HCT116 (cell line): ENCODE results near the gene HOXA11. TPM values are rescaled to one million over a fixed set of nuclear protein-coding genes. Genes with fewer than 3 reads are reported as not detected.

ENCODE experiments used
- ATAC-seq: fragments of 200-7000 bp; cut with Tn5 transposase; 2 replicates; pipeline ENCODE4 v1.9.1; 2020; ENCODE audit warnings: mild to moderate bottlenecking, moderate library complexity
- BruUV-seq: library from RNA; stranded (reverse); fragments of 400-500 nt; replicated peaks from 2 replicates; lab custom pipeline; 2021; lab: Mats Ljungman, UMichigan
- CTCF ChIA-PET: fragments of 300-600 bp; sonication (Branson Sonifier 250); formaldehyde crosslinking; loops from one replicate; lab custom pipeline; 2021; ENCODE audit warnings: antibody characterized with exemption; lab: Charles Lee
- POLR2A ChIA-PET: fragments of 300-600, 350-600 bp; sonication (Branson Sonifier 250); formaldehyde crosslinking; loops from one replicate; lab custom pipeline; 2021; ENCODE audit warnings: antibody characterized with exemption; lab: Charles Lee
- RAD21 ChIA-PET, 2 experiments: fragments of 300-600 bp; sonication (Branson Sonifier 250); formaldehyde crosslinking; loops; one replicate each; lab custom pipeline; 2023; ENCODE audit warnings: low total read pairs in 2 of 2; ENCODE audit not compliant: uncharacterized antibody in 2 of 2, unreplicated experiment in 2 of 2, low non-redundant PET in 1 of 2; lab: Charles Lee
- DNase-seq: peaks from one replicate; pipeline ENCODE4 v3.0.0-alpha.2; 2010; ENCODE audit warnings: low read depth, low spot score
- H2AFZ ChIP-seq: fragments of 200-600 bp; shearing (Covaris generic), sonication (generic); 2 replicates; pipeline ENCODE4 v1.6.1; 2017; ENCODE audit warnings: low read depth, mixed run types, mixed read lengths, antibody characterized with exemption, low read length; ENCODE audit not compliant: poor library complexity, severe bottlenecking
- H3K27ac ChIP-seq: 2 replicates; pipeline ENCODE4 v1.5.1; 2012; ENCODE audit warnings: low read depth, low read length
- H3K27me3 ChIP-seq: fragments of 200-600 bp; sonication (generic); 2 replicates; pipeline ENCODE4 v1.6.1; 2016; ENCODE audit warnings: mixed run types, low read length, mixed read lengths; ENCODE audit not compliant: insufficient read depth
- H3K36me3 ChIP-seq, 2 experiments: fragments of 200-500 bp in 1 of 2; fragments of 200-600 bp in 1 of 2; sonication (Bioruptor generic) in 1 of 2; sonication (generic) in 1 of 2; 2 replicates each; pipeline versions ENCODE4 v1.5.1 to v1.6.1; 2014 to 2016; ENCODE audit warnings: low read length in 2 of 2, inconsistent platforms in 1 of 2, mixed read lengths in 1 of 2, mixed run types in 1 of 2; ENCODE audit not compliant: insufficient read depth in 2 of 2, control insufficient read depth in 1 of 2
- H3K4me1 ChIP-seq, 2 experiments: fragments of 200-600 bp in 1 of 2; sonication (generic) in 1 of 2; 2 replicates each; pipeline versions ENCODE4 v1.5.1 to v1.6.1; 2012 to 2017; ENCODE audit warnings: low read length in 2 of 2, inconsistent platforms in 1 of 2, mild to moderate bottlenecking in 1 of 2, mixed read lengths in 1 of 2, mixed run types in 1 of 2, moderate library complexity in 1 of 2; ENCODE audit not compliant: insufficient read depth in 2 of 2, control insufficient read depth in 1 of 2
- H3K4me2 ChIP-seq: fragments of 200-600 bp; sonication (generic); 2 replicates; pipeline ENCODE4 v1.6.1; 2017; ENCODE audit warnings: mixed run types, low read length, mixed read lengths
- H3K4me3 ChIP-seq, 2 experiments: fragments of 200-600 bp in 1 of 2; sonication (generic) in 1 of 2; replicated peaks in 1 of 2; 2 replicates each; pipeline ENCODE4 v1.5.1; 2011 to 2016; ENCODE audit warnings: low read length in 2 of 2, control low read depth in 1 of 2, low read depth in 1 of 2, mild to moderate bottlenecking in 1 of 2, mixed read lengths in 1 of 2, mixed run types in 1 of 2
- H3K79me2 ChIP-seq: fragments of 200-600 bp; sonication (generic); 2 replicates; pipeline ENCODE4 v1.6.1; 2017; ENCODE audit warnings: mild to moderate bottlenecking, mixed run types, low read length, moderate library complexity, mixed read lengths; ENCODE audit not compliant: insufficient read depth
- H3K9ac ChIP-seq: fragments of 200-600 bp; sonication (generic); 2 replicates; pipeline ENCODE4 v1.6.1; 2016; ENCODE audit warnings: low read length, mixed read lengths
- H3K9me2 ChIP-seq: fragments of 200-600 bp; sonication (generic), shearing (Covaris generic); 2 replicates; pipeline ENCODE4 v1.6.1; 2017; ENCODE audit warnings: mixed run types, mild to moderate bottlenecking, moderate library complexity; ENCODE audit not compliant: insufficient read depth
- H3K9me3 ChIP-seq, 2 experiments: fragments of 200-500 bp in 1 of 2; fragments of 200-600 bp in 1 of 2; sonication (Bioruptor generic) in 1 of 2; sonication (generic) in 1 of 2; 2 replicates each; pipeline ENCODE4 v1.6.1; 2014 to 2017; ENCODE audit warnings: low read length in 2 of 2, mixed read lengths in 2 of 2, inconsistent platforms in 1 of 2, low read depth in 1 of 2, mild to moderate bottlenecking in 1 of 2, mixed run types in 1 of 2, moderate library complexity in 1 of 2; ENCODE audit not compliant: control insufficient read depth in 1 of 2, insufficient read depth in 1 of 2
- H4K20me1 ChIP-seq: fragments of 200-600 bp; sonication (generic), shearing (Covaris generic); 2 replicates; pipeline ENCODE4 v1.6.1; 2017; ENCODE audit warnings: mixed run types, mild to moderate bottlenecking, moderate library complexity; ENCODE audit not compliant: insufficient read depth
- ATF3 ChIP-seq: IDR thresholded peaks from 2 replicates; pipeline ENCODE4 v1.6.1; 2012
- CBX3 ChIP-seq: IDR thresholded peaks from 2 replicates; pipeline ENCODE4 v1.6.1; 2012; ENCODE audit warnings: low read depth
- CEBPB ChIP-seq: IDR thresholded peaks from 2 replicates; pipeline ENCODE4 v1.6.1; 2012; ENCODE audit warnings: low read depth
- EGR1 ChIP-seq: IDR thresholded peaks from 2 replicates; pipeline ENCODE4 v1.6.1; 2012; ENCODE audit warnings: low read depth
- ELF1 ChIP-seq: IDR thresholded peaks from 2 replicates; pipeline ENCODE4 v1.6.1; 2012; ENCODE audit warnings: low read depth, borderline replicate concordance
- EZH2 ChIP-seq: fragments of 200-600 bp; sonication (generic); IDR thresholded peaks from 2 replicates; pipeline ENCODE4 v1.6.1; 2017; ENCODE audit warnings: antibody characterized with exemption, mixed run types
- EZH2phosphoT487 ChIP-seq: fragments of 200-600 bp; IDR thresholded peaks from 2 replicates; pipeline ENCODE4 v1.6.1; 2018; ENCODE audit warnings: antibody characterized with exemption, borderline replicate concordance
- FOSL1 ChIP-seq: IDR thresholded peaks from 2 replicates; pipeline ENCODE4 v1.6.1; 2012; ENCODE audit warnings: low read depth
- MAX ChIP-seq: IDR thresholded peaks from 2 replicates; pipeline ENCODE4 v1.6.1; 2012
- POLR2A ChIP-seq: IDR thresholded peaks from 2 replicates; pipeline ENCODE4 v1.7.0; 2011; ENCODE audit warnings: borderline replicate concordance; ENCODE audit not compliant: insufficient read depth, insufficient read length; ENCODE audit errors: extremely low read depth
- RAD21 ChIP-seq: IDR thresholded peaks from 2 replicates; pipeline ENCODE4 v1.6.1; 2012; ENCODE audit warnings: low read depth, mild to moderate bottlenecking
- REST ChIP-seq: IDR thresholded peaks from 2 replicates; pipeline ENCODE4 v1.6.1; 2012; ENCODE audit warnings: low read depth
- SIN3A ChIP-seq: IDR thresholded peaks from 2 replicates; pipeline ENCODE4 v1.6.1; 2012; ENCODE audit warnings: low read depth
- SP1 ChIP-seq: IDR thresholded peaks from 2 replicates; pipeline ENCODE4 v1.6.1; 2012; ENCODE audit warnings: low read depth
- SRF ChIP-seq: IDR thresholded peaks from 2 replicates; pipeline ENCODE4 v1.6.1; 2012; ENCODE audit warnings: low read depth
- YY1 ChIP-seq: IDR thresholded peaks from 2 replicates; pipeline ENCODE4 v1.6.1; 2011; ENCODE audit warnings: low read length, low read depth, moderate library complexity, mild to moderate bottlenecking; ENCODE audit not compliant: insufficient replicate concordance; ENCODE audit errors: extremely low read depth
- ZFX ChIP-seq: fragments of 450-650 bp; IDR thresholded peaks from 2 replicates; pipeline ENCODE4 v1.6.1; 2017
- intact Hi-C: fragments of 100-400 bp; cut with micrococcal nuclease; formaldehyde crosslinking; loops from 2 replicates; pipeline ENCODE4 v1.10.0; 2022
- total RNA-seq: library from RNA; stranded (reverse); gene quantifications from one replicate; pipeline ENCODE4 v1.2.1, GENCODE V29; 2021; ENCODE audit not compliant: unreplicated experiment

HOXA11 gene
- total RNA-seq, 1 experiment from 2014 or later: 6.8 TPM

GRCh38 chr7:27146491-27147198 is 38.4 kb downstream of the HOXA11 start:
- BruUV-seq: no TSS peak
- H3K4me1 ChIP-seq: peaks cover 17 to 41% of the 10 kb centered on the region in 2 experiments
- CTCF ChIA-PET: no interaction called here
- H3K4me3 ChIP-seq: no peak overlapping the region
- H3K4me2 ChIP-seq: no peak overlapping the region
- no peak overlapping the region for H3K9ac ChIP-seq
- no peaks in the 10 kb centered on the region for H3K9me3 ChIP-seq
- intact Hi-C loops: no loop called here
- DNase-seq (no peak), ATAC-seq (no peak)
- TF ChIP-seq CEBPB (no peak), EZH2phosphoT487 (no peak), ATF3 (no peak), YY1 (no peak), EGR1 (no peak), ZFX (no peak), ELF1 (no peak), CBX3 (no peak), FOSL1 (no peak)
- H3K79me2 ChIP-seq: peaks cover 44% of the 10 kb centered on the region
- peaks cover 6 to 12% of the 10 kb centered on the region in 2 experiments; a peak in 2 of 4 replicates for H3K36me3 ChIP-seq
- RAD21 ChIA-PET: no interaction called here
- no peak overlapping the region for H3K27ac ChIP-seq
- POLR2A ChIA-PET: no interaction called here
- no peaks in the 10 kb centered on the region for H4K20me1 ChIP-seq
- no peaks in the 10 kb centered on the region for H3K9me2 ChIP-seq
- no peaks in the 10 kb centered on the region for H3K27me3 ChIP-seq
- no peak overlapping the region for H2AFZ ChIP-seq

- H4K20me1 ChIP-seq: no peaks in the 10 kb centered on the region
- H3K4me1 ChIP-seq: peaks cover 15 to 35% of the 10 kb centered on the region in 2 experiments
- DNase-seq (no peak), ATAC-seq (no peak)
- no peak overlapping the region for H3K4me2 ChIP-seq
- H3K79me2 ChIP-seq: peaks cover 37% of the 10 kb centered on the region
- H3K27ac ChIP-seq: no peak overlapping the region
- no TSS peak for BruUV-seq
- ChIA-PET RAD21 (no interaction called here), POLR2A (no interaction called here), CTCF (no interaction called here)
- H3K27me3 ChIP-seq: no peaks in the 10 kb centered on the region
- peaks cover 8 to 12% of the 10 kb centered on the region in 2 experiments; a peak in 3 of 4 replicates for H3K36me3 ChIP-seq
- no peak overlapping the region for H3K9ac ChIP-seq
- H3K9me2 ChIP-seq: no peaks in the 10 kb centered on the region
- no peaks in the 10 kb centered on the region for H3K9me3 ChIP-seq
- H3K4me3 ChIP-seq: no peak overlapping the region
- no peak overlapping the region for H2AFZ ChIP-seq
- intact Hi-C loops: no loop called here
- TF ChIP-seq EZH2phosphoT487 (no peak), FOSL1 (no peak), SP1 (no peak), CBX3 (no peak), POLR2A (no peak), RAD21 (no peak), SIN3A (no peak), CEBPB (no peak), ATF3 (no peak), REST (no peak), MAX (no peak), EGR1 (no peak), SRF (no peak), EZH2 (no peak), ZFX (no peak), YY1 (no peak)
Observed at GRCh38 chr7:27145914-27146412, 39.1 kb downstream of the HOXA11 start.
